Ishikawa (cell line): Measurements from ENCODE around the gene VWF.

Source experiments
- CEBPB ChIP-seq: IDR thresholded peaks from 2 replicates; pipeline ENCODE4 v1.6.1; 2012
- CREB1 ChIP-seq: IDR thresholded peaks from 2 replicates; pipeline ENCODE4 v1.6.1; 2012; ENCODE audit warnings: low read depth
- EGR1 ChIP-seq: IDR thresholded peaks from 2 replicates; pipeline ENCODE4 v1.6.1; 2012
- EP300 ChIP-seq: IDR thresholded peaks from 2 replicates; pipeline ENCODE4 v1.6.1; 2012; ENCODE audit warnings: borderline replicate concordance
- FOXM1 ChIP-seq: IDR thresholded peaks from 2 replicates; pipeline ENCODE4 v1.6.1; 2012; ENCODE audit warnings: low read depth, borderline replicate concordance
- NFIC ChIP-seq: IDR thresholded peaks from 2 replicates; pipeline ENCODE4 v1.6.1; 2012
- RAD21 ChIP-seq: IDR thresholded peaks from 2 replicates; pipeline ENCODE4 v1.6.1; 2012; ENCODE audit warnings: low read depth
- TAF1 ChIP-seq: IDR thresholded peaks from 2 replicates; pipeline ENCODE4 v1.6.1; 2012; ENCODE audit warnings: low read depth, mild to moderate bottlenecking
- TCF12 ChIP-seq: IDR thresholded peaks from 2 replicates; pipeline ENCODE4 v1.6.1; 2012; ENCODE audit warnings: low read depth
- TEAD4 ChIP-seq: IDR thresholded peaks from 2 replicates; pipeline ENCODE4 v1.6.1; 2012
- YY1 ChIP-seq: IDR thresholded peaks from 2 replicates; pipeline ENCODE4 v1.6.1; 2012; ENCODE audit warnings: low read depth
- ZBTB7A ChIP-seq: IDR thresholded peaks from 2 replicates; pipeline ENCODE4 v1.6.1; 2012; ENCODE audit warnings: low read depth
- TF ChIP-seq, protein P1 (sequence below): IDR thresholded peaks from 2 replicates; pipeline ENCODE4 v1.6.1; 2012
- TF ChIP-seq, protein P2 (sequence below): IDR thresholded peaks from 2 replicates; pipeline ENCODE4 v1.6.1; 2012
- TF ChIP-seq, protein P3 (sequence below): IDR thresholded peaks from 2 replicates; pipeline ENCODE4 v1.6.1; 2012; ENCODE audit warnings: low read depth, mild to moderate bottlenecking

Gene VWF

DNA sequence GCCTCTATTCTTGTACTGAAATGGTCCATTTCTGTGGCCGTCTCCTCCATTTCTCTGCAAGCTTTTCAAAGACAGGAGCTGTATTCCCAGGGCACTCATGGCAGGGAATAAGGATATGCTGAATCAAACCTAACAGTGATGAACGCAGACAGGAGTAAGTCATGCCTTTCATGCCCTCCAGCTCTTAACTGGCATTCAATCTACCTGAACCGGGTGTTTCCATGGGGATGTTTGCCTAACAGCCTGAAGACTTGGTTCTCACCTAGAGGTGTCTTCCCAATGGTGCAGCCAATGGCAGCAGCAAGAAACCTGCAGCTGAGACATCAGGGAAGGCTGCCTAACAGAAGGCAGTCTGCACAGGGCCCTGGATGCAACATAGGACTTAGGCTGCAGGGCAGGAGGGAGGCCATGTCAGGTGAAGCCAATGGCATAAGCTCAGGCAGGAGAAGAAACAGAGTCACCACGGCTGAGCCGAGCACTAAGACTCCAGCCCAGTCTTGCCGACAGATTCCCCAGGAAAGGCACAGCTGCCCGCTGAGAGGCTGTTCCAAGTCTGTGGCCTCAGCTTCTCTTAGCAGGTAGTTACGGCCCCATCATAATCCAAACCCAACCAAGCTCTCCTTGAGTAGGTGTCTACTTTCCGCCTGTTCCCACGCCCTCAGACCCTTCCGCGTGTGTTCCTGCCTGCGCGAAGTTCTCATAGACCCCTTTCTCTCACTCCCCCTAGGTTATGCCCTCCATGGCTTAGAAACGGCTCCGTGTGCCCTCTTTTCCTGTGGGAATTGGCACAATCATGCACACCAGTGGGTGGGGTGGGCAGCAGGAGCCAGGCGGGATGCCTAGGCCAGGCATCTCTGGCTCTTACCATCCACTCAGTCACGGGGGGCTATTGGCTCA, 44.1 kb downstream of the VWF start:
- no peak for TF ChIP-seq TEAD4
- no peak for TF ChIP-seq FOXM1
- no peak for TF ChIP-seq CEBPB
- TF ChIP-seq TAF1: no peak
- no peak for TF ChIP-seq CREB1
- TF ChIP-seq, protein P1, sequence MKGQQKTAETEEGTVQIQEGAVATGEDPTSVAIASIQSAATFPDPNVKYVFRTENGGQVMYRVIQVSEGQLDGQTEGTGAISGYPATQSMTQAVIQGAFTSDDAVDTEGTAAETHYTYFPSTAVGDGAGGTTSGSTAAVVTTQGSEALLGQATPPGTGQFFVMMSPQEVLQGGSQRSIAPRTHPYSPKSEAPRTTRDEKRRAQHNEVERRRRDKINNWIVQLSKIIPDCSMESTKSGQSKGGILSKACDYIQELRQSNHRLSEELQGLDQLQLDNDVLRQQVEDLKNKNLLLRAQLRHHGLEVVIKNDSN: no peak
- TF ChIP-seq EGR1: no peak
- TF ChIP-seq EP300: no peak
- TF ChIP-seq NFIC: no peak
- no peak for TF ChIP-seq ZBTB7A
- TF ChIP-seq, protein P2, sequence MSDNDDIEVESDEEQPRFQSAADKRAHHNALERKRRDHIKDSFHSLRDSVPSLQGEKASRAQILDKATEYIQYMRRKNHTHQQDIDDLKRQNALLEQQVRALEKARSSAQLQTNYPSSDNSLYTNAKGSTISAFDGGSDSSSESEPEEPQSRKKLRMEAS: no peak
- TF ChIP-seq, protein P3, sequence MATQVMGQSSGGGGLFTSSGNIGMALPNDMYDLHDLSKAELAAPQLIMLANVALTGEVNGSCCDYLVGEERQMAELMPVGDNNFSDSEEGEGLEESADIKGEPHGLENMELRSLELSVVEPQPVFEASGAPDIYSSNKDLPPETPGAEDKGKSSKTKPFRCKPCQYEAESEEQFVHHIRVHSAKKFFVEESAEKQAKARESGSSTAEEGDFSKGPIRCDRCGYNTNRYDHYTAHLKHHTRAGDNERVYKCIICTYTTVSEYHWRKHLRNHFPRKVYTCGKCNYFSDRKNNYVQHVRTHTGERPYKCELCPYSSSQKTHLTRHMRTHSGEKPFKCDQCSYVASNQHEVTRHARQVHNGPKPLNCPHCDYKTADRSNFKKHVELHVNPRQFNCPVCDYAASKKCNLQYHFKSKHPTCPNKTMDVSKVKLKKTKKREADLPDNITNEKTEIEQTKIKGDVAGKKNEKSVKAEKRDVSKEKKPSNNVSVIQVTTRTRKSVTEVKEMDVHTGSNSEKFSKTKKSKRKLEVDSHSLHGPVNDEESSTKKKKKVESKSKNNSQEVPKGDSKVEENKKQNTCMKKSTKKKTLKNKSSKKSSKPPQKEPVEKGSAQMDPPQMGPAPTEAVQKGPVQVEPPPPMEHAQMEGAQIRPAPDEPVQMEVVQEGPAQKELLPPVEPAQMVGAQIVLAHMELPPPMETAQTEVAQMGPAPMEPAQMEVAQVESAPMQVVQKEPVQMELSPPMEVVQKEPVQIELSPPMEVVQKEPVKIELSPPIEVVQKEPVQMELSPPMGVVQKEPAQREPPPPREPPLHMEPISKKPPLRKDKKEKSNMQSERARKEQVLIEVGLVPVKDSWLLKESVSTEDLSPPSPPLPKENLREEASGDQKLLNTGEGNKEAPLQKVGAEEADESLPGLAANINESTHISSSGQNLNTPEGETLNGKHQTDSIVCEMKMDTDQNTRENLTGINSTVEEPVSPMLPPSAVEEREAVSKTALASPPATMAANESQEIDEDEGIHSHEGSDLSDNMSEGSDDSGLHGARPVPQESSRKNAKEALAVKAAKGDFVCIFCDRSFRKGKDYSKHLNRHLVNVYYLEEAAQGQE: no peak
- TF ChIP-seq TCF12: no peak
- no peak for TF ChIP-seq RAD21
- TF ChIP-seq YY1: no peak

DNA sequence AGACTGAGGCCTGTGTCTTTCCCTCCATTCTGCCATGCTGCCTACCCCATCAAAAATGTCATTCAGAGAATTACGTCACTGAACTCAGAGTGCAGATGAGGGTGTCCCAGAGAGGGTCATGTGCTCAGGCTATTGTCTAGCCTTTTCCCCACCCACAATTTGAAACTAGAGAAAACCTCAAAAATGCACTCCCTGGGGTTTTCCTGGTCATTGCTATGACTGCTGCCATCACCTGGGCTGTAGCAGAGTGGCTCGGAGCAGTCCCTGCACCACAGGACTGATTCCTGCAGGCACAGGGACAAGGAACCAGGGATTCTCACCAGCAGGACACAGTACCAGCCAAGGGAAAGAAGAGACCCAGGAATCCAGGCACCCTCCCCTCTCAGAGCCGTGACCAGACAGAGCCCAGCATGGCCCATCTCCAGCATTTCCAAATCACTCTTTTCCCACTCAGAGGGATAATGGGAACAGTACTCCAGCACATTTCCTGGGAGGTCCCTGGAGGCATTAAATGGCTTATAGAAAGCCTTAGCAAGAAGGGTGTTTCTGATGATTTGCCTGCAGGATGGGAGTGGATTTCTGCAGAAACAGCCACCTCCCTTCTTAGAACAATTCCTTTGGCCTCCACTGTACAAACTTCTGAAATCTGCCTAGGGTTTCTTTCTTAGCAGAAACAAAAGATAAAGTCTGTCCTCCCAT, 45.9 kb downstream of the VWF start:
- peak; percentile 86 for TF ChIP-seq TEAD4
- no peak for TF ChIP-seq ZBTB7A
- TF ChIP-seq TCF12: peak; percentile 82
- TF ChIP-seq, protein P2: peak; percentile 62
- no peak for TF ChIP-seq TAF1
- peak; percentile 40 for TF ChIP-seq RAD21
- no peak; the same call in 1 of the 2 replicates for TF ChIP-seq NFIC
- TF ChIP-seq CEBPB: peak; percentile 62; the same call in 1 of the 2 replicates
- TF ChIP-seq, protein P3: no peak
- TF ChIP-seq FOXM1: no peak
- no peak; the same call in 1 of the 2 replicates for TF ChIP-seq CREB1
- TF ChIP-seq EP300: peak; percentile 70; the same call in 1 of the 2 replicates
- TF ChIP-seq, protein P1: peak; percentile 91
- TF ChIP-seq EGR1: no peak
- peak; percentile 73 for TF ChIP-seq YY1

DNA sequence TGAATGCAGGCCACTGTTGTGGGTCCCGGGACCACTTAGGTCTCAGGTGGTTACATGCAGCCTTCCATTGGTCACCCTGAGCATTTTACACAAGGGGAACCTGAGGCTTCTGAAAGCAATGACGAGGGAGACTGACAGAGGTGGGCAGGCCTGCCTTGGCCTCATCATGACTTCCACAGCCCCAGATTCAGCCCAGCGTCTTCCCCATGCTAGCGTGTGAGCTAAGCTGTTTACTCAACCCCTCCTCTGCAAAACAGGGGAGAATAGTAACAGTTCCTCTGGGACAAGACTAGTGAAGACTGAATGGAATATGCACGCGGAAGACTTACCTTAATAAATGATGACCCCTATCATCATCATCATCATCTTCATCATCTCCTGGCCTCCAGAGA, 46.8 kb downstream of the VWF start:
- TF ChIP-seq ZBTB7A (no peak), FOXM1 (no peak), TAF1 (no peak), RAD21 (no peak), CEBPB (no peak), TEAD4 (no peak), EP300 (no peak), CREB1 (no peak), EGR1 (no peak), NFIC (no peak), TCF12 (no peak)
- TF ChIP-seq, protein P3: no peak
- TF ChIP-seq, protein P2: no peak
- TF ChIP-seq, protein P1: no peak
